Type B pancreatic cell (in vitro differentiated cells): ENCODE data around the gene OPRM1. TPM values are rescaled to one million over a fixed set of nuclear protein-coding genes. Genes with fewer than 3 reads are reported as not detected.
"Not testable (repeated sequence)": the region's sequence is repeated elsewhere in the genome, so short reads cannot be mapped to it uniquely, and the experiment has no call there.

Experiments used
- DNase-seq: peaks from one replicate; pipeline ENCODE4 v3.0.0; 2021; ENCODE audit warnings: mixed read lengths; ENCODE audit not compliant: unreplicated experiment; ENCODE audit errors: extremely low spot score
- H3K27ac Mint-ChIP-seq: 2 replicates; pipeline ENCODE4 v1.8.0; 2021; ENCODE audit warnings: mild to moderate bottlenecking, mixed read lengths
- H3K27me3 Mint-ChIP-seq: 2 replicates; pipeline ENCODE4 v1.8.0; 2021; ENCODE audit warnings: mixed read lengths
- H3K36me3 Mint-ChIP-seq: 2 replicates; pipeline ENCODE4 v1.8.0; 2021; ENCODE audit warnings: mixed read lengths
- H3K4me1 Mint-ChIP-seq: one replicate; pipeline ENCODE4 v1.8.0; 2021; ENCODE audit warnings: mixed read lengths; ENCODE audit not compliant: unreplicated experiment
- H3K4me3 Mint-ChIP-seq: 2 replicates; pipeline ENCODE4 v1.8.0; 2021; ENCODE audit warnings: mild to moderate bottlenecking, mixed read lengths
- H3K9me3 Mint-ChIP-seq: 2 replicates; pipeline ENCODE4 v1.8.0; 2021; ENCODE audit warnings: mixed read lengths
- total RNA-seq: library from RNA; stranded (reverse); gene quantifications from 2 replicates; pipeline ENCODE4 v1.2.1, GENCODE V29; 2021; ENCODE audit warnings: low replicate concordance
- TF ChIP-seq, protein P1 (sequence below): fragments of 200-600 bp; sonication (generic); conservative IDR thresholded peaks from 2 replicates; pipeline ENCODE4 v1.5.0; 2021; ENCODE audit warnings: antibody characterized with exemption, mild to moderate bottlenecking

Gene OPRM1
- total RNA-seq, 1 donor from 2014 or later, result not detected

- TF ChIP-seq, protein P1, sequence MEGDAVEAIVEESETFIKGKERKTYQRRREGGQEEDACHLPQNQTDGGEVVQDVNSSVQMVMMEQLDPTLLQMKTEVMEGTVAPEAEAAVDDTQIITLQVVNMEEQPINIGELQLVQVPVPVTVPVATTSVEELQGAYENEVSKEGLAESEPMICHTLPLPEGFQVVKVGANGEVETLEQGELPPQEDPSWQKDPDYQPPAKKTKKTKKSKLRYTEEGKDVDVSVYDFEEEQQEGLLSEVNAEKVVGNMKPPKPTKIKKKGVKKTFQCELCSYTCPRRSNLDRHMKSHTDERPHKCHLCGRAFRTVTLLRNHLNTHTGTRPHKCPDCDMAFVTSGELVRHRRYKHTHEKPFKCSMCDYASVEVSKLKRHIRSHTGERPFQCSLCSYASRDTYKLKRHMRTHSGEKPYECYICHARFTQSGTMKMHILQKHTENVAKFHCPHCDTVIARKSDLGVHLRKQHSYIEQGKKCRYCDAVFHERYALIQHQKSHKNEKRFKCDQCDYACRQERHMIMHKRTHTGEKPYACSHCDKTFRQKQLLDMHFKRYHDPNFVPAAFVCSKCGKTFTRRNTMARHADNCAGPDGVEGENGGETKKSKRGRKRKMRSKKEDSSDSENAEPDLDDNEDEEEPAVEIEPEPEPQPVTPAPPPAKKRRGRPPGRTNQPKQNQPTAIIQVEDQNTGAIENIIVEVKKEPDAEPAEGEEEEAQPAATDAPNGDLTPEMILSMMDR, result no peak
- DNase-seq, result no peak
- peaks cover 9% of the 10 kb centered on the region for H3K9me3 Mint-ChIP-seq
- H3K27me3 Mint-ChIP-seq, result no peaks in the 10 kb centered on the region
- H3K4me1 Mint-ChIP-seq, result no peaks in the 10 kb centered on the region
- no peak overlapping the region for H3K4me3 Mint-ChIP-seq
- no peaks in the 10 kb centered on the region for H3K36me3 Mint-ChIP-seq
- no peak overlapping the region for H3K27ac Mint-ChIP-seq
Measured at GRCh38 chr6:154169193-154169847, 130.3 kb downstream of the OPRM1 start.

DNA sequence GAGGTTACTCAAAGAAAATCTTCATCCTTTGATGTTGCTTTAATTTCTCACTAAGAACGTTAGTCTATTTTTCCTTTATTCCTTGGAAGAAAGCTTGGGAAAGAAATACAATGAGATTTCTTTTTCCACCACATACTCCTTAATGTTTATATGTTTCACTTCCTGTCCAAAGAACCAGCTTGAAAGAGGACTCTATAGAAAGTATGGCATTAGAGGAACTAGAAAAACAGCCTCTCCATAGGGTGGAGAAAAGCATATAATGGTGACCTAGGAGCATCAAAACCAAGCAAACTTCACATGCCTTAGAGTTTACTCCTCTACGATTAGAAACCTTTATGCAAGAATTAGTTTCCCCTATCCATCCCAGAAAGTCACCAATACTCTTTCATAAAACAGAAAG is 131.1 kb downstream of the OPRM1 start:
- no peak overlapping the region for H3K27ac Mint-ChIP-seq
- DNase-seq, result no peak
- peaks cover 9% of the 10 kb centered on the region for H3K9me3 Mint-ChIP-seq
- H3K4me3 Mint-ChIP-seq, result no peak overlapping the region
- TF ChIP-seq, protein P1, result no peak
- H3K4me1 Mint-ChIP-seq, result no peaks in the 10 kb centered on the region
- H3K27me3 Mint-ChIP-seq, result no peaks in the 10 kb centered on the region
- H3K36me3 Mint-ChIP-seq, result no peaks in the 10 kb centered on the region

DNA sequence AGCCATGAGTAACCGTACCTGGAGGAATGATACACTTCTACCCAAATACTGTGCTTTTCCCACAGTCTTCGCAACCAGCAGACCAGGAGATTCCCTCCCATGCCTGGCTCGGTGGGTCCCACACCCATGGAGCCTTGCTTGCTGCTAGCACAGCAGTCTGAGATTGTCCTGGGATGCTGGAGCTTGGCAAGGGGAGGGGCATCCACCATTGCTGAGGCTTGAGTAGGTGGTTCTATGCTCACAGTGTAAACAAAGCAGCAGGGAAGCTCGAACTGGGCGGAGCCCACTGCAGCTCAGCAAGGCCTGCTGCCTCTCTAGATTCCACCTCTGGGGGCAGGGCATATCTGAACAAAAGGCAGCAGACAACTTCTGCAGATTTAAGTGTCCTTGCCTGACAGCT is 133.4 kb downstream of the OPRM1 start:
- DNase-seq, H3K27ac Mint-ChIP-seq, H3K9me3 Mint-ChIP-seq, H3K36me3 Mint-ChIP-seq, H3K27me3 Mint-ChIP-seq, H3K4me3 Mint-ChIP-seq, H3K4me1 Mint-ChIP-seq: not testable (repeated sequence)

- Mint-ChIP-seq H3K36me3 (no peaks in the 10 kb centered on the region), H3K9me3 (no peaks in the 10 kb centered on the region), H3K27me3 (no peaks in the 10 kb centered on the region), H3K4me3 (no peak overlapping the region), H3K27ac (no peak overlapping the region), H3K4me1 (no peaks in the 10 kb centered on the region)
- no peak for DNase-seq
- TF ChIP-seq, protein P1, result no peak
Measured at GRCh38 chr6:154179434-154179833, 140.4 kb downstream of the OPRM1 start.

DNA sequence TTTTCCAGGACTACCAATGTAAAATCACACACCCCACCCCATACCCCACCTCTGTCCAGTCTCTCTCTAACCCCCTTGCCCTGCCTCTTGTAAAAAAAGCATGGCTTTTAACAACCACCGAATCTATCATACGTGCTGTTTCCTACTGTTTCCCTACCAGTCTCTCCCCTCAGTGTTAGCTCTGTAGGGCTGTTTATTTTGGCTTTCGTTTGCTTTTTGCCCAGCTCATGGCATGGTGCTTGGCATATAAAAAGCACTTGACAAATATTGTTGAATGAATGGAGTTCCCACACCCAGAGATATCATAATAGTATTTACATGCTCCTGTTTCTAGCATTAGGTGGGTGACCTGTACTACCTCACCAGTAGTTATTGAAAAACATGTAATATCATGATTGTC is 148.2 kb downstream of the OPRM1 start:
- no peak for DNase-seq
- Mint-ChIP-seq H3K4me1 (no peaks in the 10 kb centered on the region), H3K9me3 (no peaks in the 10 kb centered on the region), H3K27me3 (no peaks in the 10 kb centered on the region), H3K4me3 (no peak overlapping the region), H3K27ac (no peak overlapping the region), H3K36me3 (no peaks in the 10 kb centered on the region)
- TF ChIP-seq, protein P1, result no peak

DNA sequence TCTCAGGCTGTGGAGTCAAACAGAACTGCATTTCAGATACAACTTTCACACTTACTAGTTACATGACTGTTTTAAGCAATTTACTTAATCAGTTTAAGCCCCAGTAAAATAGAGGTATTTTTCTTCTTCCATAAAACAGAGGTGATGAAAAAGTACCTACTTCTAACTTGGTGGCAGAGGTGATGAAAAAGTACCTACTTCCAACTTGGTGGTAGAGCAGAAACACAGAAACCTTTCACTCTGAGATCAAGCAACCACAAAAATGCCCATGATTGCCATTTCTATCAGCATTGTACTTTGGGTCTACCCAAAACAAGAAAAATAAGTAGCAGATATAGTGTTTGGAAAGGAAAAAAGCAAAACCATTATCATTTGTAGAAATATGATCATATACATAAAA is 148.7 kb downstream of the OPRM1 start:
- no peaks in the 10 kb centered on the region for H3K9me3 Mint-ChIP-seq
- H3K36me3 Mint-ChIP-seq, result no peaks in the 10 kb centered on the region
- no peaks in the 10 kb centered on the region for H3K4me1 Mint-ChIP-seq
- H3K4me3 Mint-ChIP-seq, result no peak overlapping the region
- H3K27ac Mint-ChIP-seq, result no peak overlapping the region
- H3K27me3 Mint-ChIP-seq, result no peaks in the 10 kb centered on the region
- TF ChIP-seq, protein P1, result no peak
- DNase-seq, result no peak
